ENCODE results near the gene CHMP4A. TPM values are rescaled to one million over a fixed set of nuclear protein-coding genes. Genes with fewer than 3 reads are reported as not detected.

The CHMP4A gene
- total RNA-seq, 4 donors from 2014 or later, result 93.4 to 134 (median 106) TPM

GRCh38 chr14:24181371-24182077 lies 31.8 kb downstream of the CHMP4A start:
- no peak for ATAC-seq
- TF ChIP-seq EP300 (IDR thresholded peaks at IDR 0.05), result no peak
- TF ChIP-seq, protein P1, sequence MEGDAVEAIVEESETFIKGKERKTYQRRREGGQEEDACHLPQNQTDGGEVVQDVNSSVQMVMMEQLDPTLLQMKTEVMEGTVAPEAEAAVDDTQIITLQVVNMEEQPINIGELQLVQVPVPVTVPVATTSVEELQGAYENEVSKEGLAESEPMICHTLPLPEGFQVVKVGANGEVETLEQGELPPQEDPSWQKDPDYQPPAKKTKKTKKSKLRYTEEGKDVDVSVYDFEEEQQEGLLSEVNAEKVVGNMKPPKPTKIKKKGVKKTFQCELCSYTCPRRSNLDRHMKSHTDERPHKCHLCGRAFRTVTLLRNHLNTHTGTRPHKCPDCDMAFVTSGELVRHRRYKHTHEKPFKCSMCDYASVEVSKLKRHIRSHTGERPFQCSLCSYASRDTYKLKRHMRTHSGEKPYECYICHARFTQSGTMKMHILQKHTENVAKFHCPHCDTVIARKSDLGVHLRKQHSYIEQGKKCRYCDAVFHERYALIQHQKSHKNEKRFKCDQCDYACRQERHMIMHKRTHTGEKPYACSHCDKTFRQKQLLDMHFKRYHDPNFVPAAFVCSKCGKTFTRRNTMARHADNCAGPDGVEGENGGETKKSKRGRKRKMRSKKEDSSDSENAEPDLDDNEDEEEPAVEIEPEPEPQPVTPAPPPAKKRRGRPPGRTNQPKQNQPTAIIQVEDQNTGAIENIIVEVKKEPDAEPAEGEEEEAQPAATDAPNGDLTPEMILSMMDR (IDR thresholded peaks at IDR 0.05), result no peak
- TF ChIP-seq POLR2A (IDR thresholded peaks at IDR 0.05), result no peak
- no peak for TF ChIP-seq POLR2AphosphoS5 (IDR thresholded peaks at IDR 0.05)
- no peaks in the 10 kb centered on the region for H3K9me3 ChIP-seq
- H3K27me3 ChIP-seq, result no peaks in the 10 kb centered on the region
- no peak overlapping the region for H3K4me3 ChIP-seq
- 62% methylated on average over 3 of the region's 19 CpGs; no CpG with 5 or more reads in 1 of the 2 donors for WGBS, 2 donors (ENCODE audit: low coverage in 1 of 2)
- peaks cover 0 to 100% of the 10 kb centered on the region in 2 donors for H3K36me3 ChIP-seq
- H3K4me1 ChIP-seq, result peaks cover 0 to 14% (median 4%) of the 10 kb centered on the region in 3 donors
- peak overlapping the region in 2 of 4 donors; percentile 69 to 74 for H3K27ac ChIP-seq

DNA sequence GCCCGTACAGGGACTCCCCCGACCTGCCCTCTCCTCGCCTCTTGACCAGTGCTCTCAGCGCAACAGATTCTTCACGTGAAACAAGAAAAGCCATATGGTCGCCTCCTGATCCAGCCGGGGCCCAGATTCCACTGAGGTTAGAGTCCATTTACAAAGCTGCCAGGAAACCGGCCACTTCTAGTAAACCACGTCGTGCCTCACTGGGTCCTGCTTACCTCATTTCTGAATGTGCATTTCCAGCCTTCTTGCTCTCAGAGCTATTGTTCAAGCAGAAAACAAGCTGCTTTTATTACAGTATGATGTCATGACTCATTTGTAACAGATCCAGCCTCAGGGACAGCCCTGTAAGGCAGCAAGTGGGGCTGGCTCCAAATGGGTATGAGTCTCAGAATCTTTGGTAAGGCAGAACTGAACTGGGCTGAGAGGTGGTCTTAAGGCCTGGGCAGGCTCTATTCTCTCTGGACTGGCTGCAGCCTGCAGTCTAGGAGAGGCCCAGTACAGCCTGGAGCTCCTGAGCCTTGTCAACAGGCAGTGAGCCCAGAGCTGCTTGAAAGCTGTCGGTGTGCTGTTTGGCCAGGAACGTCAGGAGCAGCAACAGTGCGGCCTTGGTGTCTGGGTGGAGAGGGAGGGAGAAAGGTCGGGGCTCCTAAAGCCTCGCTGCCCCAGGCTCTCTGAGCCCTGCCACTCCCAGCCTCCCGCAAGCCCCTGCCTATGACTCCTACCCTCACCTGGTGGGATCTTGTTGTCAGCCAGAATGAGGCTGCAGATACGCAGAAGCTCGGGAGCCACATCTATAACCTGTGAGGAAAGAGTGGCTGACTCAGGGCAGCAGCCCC lies 33.1 kb downstream of the CHMP4A start:
- 47 to 72% methylated on average over 2 to 4 of the region's 18 CpGs for WGBS, 2 donors (ENCODE audit: low coverage in 1 of 2)
- H3K36me3 ChIP-seq, result peaks cover 0 to 90% of the 10 kb centered on the region in 2 donors
- H3K27ac ChIP-seq, result peak overlapping the region; percentile 26 to 74 (median 72)
- H3K9me3 ChIP-seq, result no peaks in the 10 kb centered on the region
- TF ChIP-seq EP300 (IDR thresholded peaks at IDR 0.05), result no peak
- peak; percentile 12 for TF ChIP-seq POLR2AphosphoS5 (IDR thresholded peaks at IDR 0.05)
- peak; percentile 69 for ATAC-seq
- no peaks in the 10 kb centered on the region for H3K27me3 ChIP-seq
- peaks cover 0 to 14% (median 4%) of the 10 kb centered on the region in 3 donors for H3K4me1 ChIP-seq
- no peak overlapping the region for H3K4me3 ChIP-seq

- Histone ChIP-seq H3K4me3 (no peak overlapping the region), H3K27ac (peak overlapping the region; percentile 26 to 74 (median 72)), H3K4me1 (peaks cover 0 to 14% (median 4%) of the 10 kb centered on the region in 3 donors), H3K36me3 (peaks cover 0 to 82% of the 10 kb centered on the region in 2 donors), H3K27me3 (no peaks in the 10 kb centered on the region), H3K9me3 (no peaks in the 10 kb centered on the region)
- 79% methylated on average over 4 of the region's 14 CpGs; no CpG with 5 or more reads in 1 of the 2 donors for WGBS, 2 donors (ENCODE audit: low coverage in 1 of 2)
- ATAC-seq, result no peak
- TF ChIP-seq POLR2A (IDR thresholded peaks at IDR 0.05), result no peak
- TF ChIP-seq, protein P1 (IDR thresholded peaks at IDR 0.05), result no peak
Observed at GRCh38 chr14:24179294-24179960, 33.9 kb downstream of the CHMP4A start.

GRCh38 chr14:24178399-24179178 lies 34.7 kb downstream of the CHMP4A start:
- H3K27ac ChIP-seq, result peak overlapping the region in 3 of 4 donors; percentile 69 to 74 (median 74)
- no peak overlapping the region for H3K4me3 ChIP-seq
- ATAC-seq, result no peak
- no peaks in the 10 kb centered on the region for H3K9me3 ChIP-seq
- 80 to 100% methylated on average over 1 of the region's 12 CpGs for WGBS, 2 donors (ENCODE audit: low coverage in 1 of 2)
- no peaks in the 10 kb centered on the region for H3K27me3 ChIP-seq
- TF ChIP-seq POLR2A (IDR thresholded peaks at IDR 0.05), result no peak
- no peak for TF ChIP-seq POLR2AphosphoS5 (IDR thresholded peaks at IDR 0.05)
- TF ChIP-seq, protein P1 (IDR thresholded peaks at IDR 0.05), result no peak
- TF ChIP-seq EP300 (IDR thresholded peaks at IDR 0.05), result no peak
- peaks cover 0 to 14% (median 4%) of the 10 kb centered on the region in 3 donors for H3K4me1 ChIP-seq
- peaks cover 0 to 74% of the 10 kb centered on the region in 2 donors for H3K36me3 ChIP-seq

Measured in gastroesophageal sphincter (tissue), 4 donors.